Stimulated activated naive B cell treated with anti-CD40 and anti-IgM and Interleukin-4, amounts not matched to agents 10 μg/mL and 1 μg/mL and 100 μg/mL, for 72 hours (primary cell): ENCODE results near the gene B3GNT3.
A peak's percentile ranks its signal among the peaks of the same experiment; 100 is the strongest.

Experiments used
- ATAC-seq, 2 donors: fragments of 150-1000 bp; cut with Tn5 transposase; replicated peaks; 2 replicates each; pipeline ENCODE4 v1.10.0; 2021; ENCODE audit warnings: moderate library complexity in 1 of 2
- DNase-seq: peaks from one replicate; pipeline ENCODE4 v3.0.0; 2021
- H3K27ac Mint-ChIP-seq: one replicate; pipeline ENCODE4 v1.8.0; 2022; ENCODE audit warnings: mild to moderate bottlenecking, mixed read lengths
- H3K27me3 Mint-ChIP-seq, 2 donors: one replicate each; pipeline ENCODE4 v1.8.0; 2022; ENCODE audit warnings: mixed read lengths in 2 of 2
- H3K36me3 Mint-ChIP-seq, 2 donors: one replicate each; pipeline ENCODE4 v1.8.0; 2022; ENCODE audit warnings: mixed read lengths in 2 of 2, mild to moderate bottlenecking in 1 of 2
- H3K4me1 Mint-ChIP-seq, 2 donors: one replicate each; pipeline ENCODE4 v1.8.0; 2022; ENCODE audit warnings: mixed read lengths in 2 of 2, mild to moderate bottlenecking in 1 of 2
- H3K4me3 Mint-ChIP-seq, 2 donors: one replicate each; pipeline ENCODE4 v1.8.0; 2022; ENCODE audit warnings: mild to moderate bottlenecking in 2 of 2, mixed read lengths in 2 of 2, moderate library complexity in 1 of 2
- H3K9me3 Mint-ChIP-seq, 2 donors: one replicate each; pipeline ENCODE4 v1.8.0; 2022; ENCODE audit warnings: mixed read lengths in 2 of 2, mild to moderate bottlenecking in 1 of 2

Gene B3GNT3

GRCh38 chr19:17794731-17795494, at the start of gene B3GNT3:
Gene B3GNT3, plus strand, starts transcription at chr19:17795138. Its CDS starts 12,670 bp downstream, at chr19:17807808.
- peaks cover 12 to 33% of the 10 kb centered on the region in 2 donors for H3K4me1 Mint-ChIP-seq
- peak in 1 of 2 donors; percentile 21 for ATAC-seq

GRCh38 chr19:17747205-17748098, 47.5 kb upstream of the B3GNT3 start:
- peak; percentile 73 to 81 for ATAC-seq
- H3K9me3 Mint-ChIP-seq: no peaks in the 10 kb centered on the region
- peaks cover 37 to 55% of the 10 kb centered on the region in 2 donors for H3K4me1 Mint-ChIP-seq
- DNase-seq: peak; percentile 93
- H3K4me3 Mint-ChIP-seq: peak overlapping the region; percentile 74 to 87
- H3K27me3 Mint-ChIP-seq: no peaks in the 10 kb centered on the region
- H3K36me3 Mint-ChIP-seq: peaks cover 4 to 9% of the 10 kb centered on the region in 2 donors
- peak overlapping the region; percentile 84 for H3K27ac Mint-ChIP-seq

More at GRCh38 chr19:17794731-17795494, at the start of gene B3GNT3:
- no peak for DNase-seq
- Mint-ChIP-seq H3K27me3 (peaks cover 17 to 44% of the 10 kb centered on the region in 2 donors), H3K9me3 (no peaks in the 10 kb centered on the region), H3K36me3 (peaks cover 0 to 4% of the 10 kb centered on the region in 2 donors), H3K27ac (peak within 1 kb of the TSS; percentile 51), H3K4me3 (peak within 1 kb of the TSS; percentile 50 to 57)

GRCh38 chr19:17748884-17749638, 45.9 kb upstream of the B3GNT3 start:
- peak overlapping the region; percentile 74 for H3K27ac Mint-ChIP-seq
- no peak for DNase-seq
- ATAC-seq: no peak
- H3K27me3 Mint-ChIP-seq: no peaks in the 10 kb centered on the region
- peaks cover 42 to 63% of the 10 kb centered on the region in 2 donors for H3K4me1 Mint-ChIP-seq
- peak overlapping the region; percentile 74 to 87 for H3K4me3 Mint-ChIP-seq
- no peaks in the 10 kb centered on the region for H3K9me3 Mint-ChIP-seq
- peaks cover 8 to 14% of the 10 kb centered on the region in 2 donors for H3K36me3 Mint-ChIP-seq

GRCh38 chr19:17749912-17750317, 45.0 kb upstream of the B3GNT3 start:
- H3K4me1 Mint-ChIP-seq: peaks cover 47 to 69% of the 10 kb centered on the region in 2 donors
- H3K9me3 Mint-ChIP-seq: no peaks in the 10 kb centered on the region
- DNase-seq: no peak
- H3K4me3 Mint-ChIP-seq: peak overlapping the region; percentile 74 to 87
- H3K27ac Mint-ChIP-seq: peak overlapping the region; percentile 74
- ATAC-seq: no peak
- peaks cover 16 to 22% of the 10 kb centered on the region in 2 donors for H3K36me3 Mint-ChIP-seq
- H3K27me3 Mint-ChIP-seq: no peaks in the 10 kb centered on the region

GRCh38 chr19:17751103-17751911, 43.6 kb upstream of the B3GNT3 start, which contains the start of gene FCHO1:
Gene FCHO1, plus strand, starts transcription at chr19:17751477. Its CDS starts 3,688 bp downstream, at chr19:17755165.
- H3K9me3 Mint-ChIP-seq: no peaks in the 10 kb centered on the region
- DNase-seq (peak; percentile 88), ATAC-seq (peak; percentile 61 to 62)
- H3K36me3 Mint-ChIP-seq: peaks cover 21 to 24% of the 10 kb centered on the region in 2 donors
- H3K27ac Mint-ChIP-seq: peak within 1 kb of the TSS; percentile 99
- H3K27me3 Mint-ChIP-seq: no peaks in the 10 kb centered on the region
- peak within 1 kb of the TSS; percentile 74 to 76 for H3K4me3 Mint-ChIP-seq
- H3K4me1 Mint-ChIP-seq: peaks cover 57 to 80% of the 10 kb centered on the region in 2 donors

- Mint-ChIP-seq H3K36me3 (peaks cover 27 to 28% of the 10 kb centered on the region in 2 donors), H3K9me3 (no peaks in the 10 kb centered on the region), H3K27me3 (no peaks in the 10 kb centered on the region), H3K4me3 (peak overlapping the region; percentile 74 to 76), H3K27ac (peak overlapping the region; percentile 99), H3K4me1 (peaks cover 59 to 81% of the 10 kb centered on the region in 2 donors)
- DNase-seq (no peak), ATAC-seq (peak; percentile 21)
These were observed 43.0 kb upstream of the B3GNT3 start for GRCh38 chr19:17751912-17752273.

GRCh38 chr19:17752865-17753639, 41.9 kb upstream of the B3GNT3 start:
- Mint-ChIP-seq H3K36me3 (peaks cover 37% of the 10 kb centered on the region in 2 donors), H3K27me3 (no peaks in the 10 kb centered on the region), H3K4me3 (no peak overlapping the region), H3K27ac (peak overlapping the region; percentile 3), H3K4me1 (peaks cover 60 to 91% of the 10 kb centered on the region in 2 donors), H3K9me3 (no peaks in the 10 kb centered on the region)
- ATAC-seq: no peak
- DNase-seq: no peak

GRCh38 chr19:17753976-17754375, 41.0 kb upstream of the B3GNT3 start:
- Mint-ChIP-seq H3K36me3 (peaks cover 39 to 42% of the 10 kb centered on the region in 2 donors), H3K4me1 (peaks cover 57 to 88% of the 10 kb centered on the region in 2 donors)

GRCh38 chr19:17754634-17755442, 40.1 kb upstream of the B3GNT3 start:
- H3K27me3 Mint-ChIP-seq: no peaks in the 10 kb centered on the region
- peak overlapping the region; percentile 82 to 89 for H3K4me3 Mint-ChIP-seq
- no peaks in the 10 kb centered on the region for H3K9me3 Mint-ChIP-seq
- H3K4me1 Mint-ChIP-seq: peaks cover 54 to 88% of the 10 kb centered on the region in 2 donors
- H3K27ac Mint-ChIP-seq: peak overlapping the region; percentile 96
- H3K36me3 Mint-ChIP-seq: peaks cover 38 to 49% of the 10 kb centered on the region in 2 donors
- ATAC-seq (peak; percentile 67 to 68), DNase-seq (peak; percentile 83)

More at GRCh38 chr19:17753976-17754375, 41.0 kb upstream of the B3GNT3 start:
- ATAC-seq (no peak), DNase-seq (no peak)
- H3K4me3 Mint-ChIP-seq: no peak overlapping the region
- peak overlapping the region; percentile 96 for H3K27ac Mint-ChIP-seq
- H3K27me3 Mint-ChIP-seq: no peaks in the 10 kb centered on the region
- no peaks in the 10 kb centered on the region for H3K9me3 Mint-ChIP-seq

GRCh38 chr19:17755443-17755890, 39.5 kb upstream of the B3GNT3 start:
- DNase-seq (no peak), ATAC-seq (no peak)
- Mint-ChIP-seq H3K36me3 (peaks cover 41 to 55% of the 10 kb centered on the region in 2 donors), H3K27ac (peak overlapping the region; percentile 96), H3K4me3 (peak overlapping the region; percentile 82 to 89), H3K4me1 (peaks cover 57 to 88% of the 10 kb centered on the region in 2 donors), H3K27me3 (no peaks in the 10 kb centered on the region), H3K9me3 (no peaks in the 10 kb centered on the region)

GRCh38 chr19:17755977-17756670, 38.8 kb upstream of the B3GNT3 start:
- DNase-seq: peak; percentile 73
- H3K4me3 Mint-ChIP-seq: peak overlapping the region; percentile 82 to 89

More at GRCh38 chr19:17755977-17756670, 38.8 kb upstream of the B3GNT3 start:
- Mint-ChIP-seq H3K9me3 (no peaks in the 10 kb centered on the region), H3K36me3 (peaks cover 48 to 62% of the 10 kb centered on the region in 2 donors), H3K27me3 (no peaks in the 10 kb centered on the region), H3K4me1 (peaks cover 61 to 88% of the 10 kb centered on the region in 2 donors), H3K27ac (peak overlapping the region; percentile 96)
- peak; percentile 33 to 38 for ATAC-seq
